Karpas-422 (cell line): ENCODE results near the gene AKAP7. TPM values are rescaled to one million over a fixed set of nuclear protein-coding genes. Genes with fewer than 3 reads are reported as not detected.
A peak's percentile ranks its signal among the peaks of the same experiment; 100 is the strongest.

Experiments
- DNase-seq: peaks from one replicate; pipeline ENCODE4 v3.0.0-alpha.2; 2015
- H2AFZ ChIP-seq: fragments of 200-600 bp; sonication (generic); 2 replicates; pipeline ENCODE4 v1.6.1; 2014; ENCODE audit warnings: antibody characterized with exemption, low read length, mixed read lengths
- H3K27ac ChIP-seq: fragments of 200-600 bp; sonication (generic); 2 replicates; pipeline ENCODE4 v1.5.1; 2014; ENCODE audit warnings: mild to moderate bottlenecking, low read length, moderate library complexity
- H3K27me3 ChIP-seq: fragments of 200-600 bp; sonication (generic); 2 replicates; pipeline ENCODE4 v1.6.1; 2014; ENCODE audit warnings: low read length, mixed read lengths
- H3K36me3 ChIP-seq: fragments of 200-600 bp; sonication (generic); 2 replicates; pipeline ENCODE4 v1.6.1; 2014; ENCODE audit warnings: low read length, mixed read lengths; ENCODE audit not compliant: insufficient read depth
- H3K4me1 ChIP-seq: fragments of 200-600 bp; sonication (generic); 2 replicates; pipeline ENCODE4 v1.6.1; 2014; ENCODE audit warnings: mild to moderate bottlenecking, low read length, mixed read lengths
- H3K4me2 ChIP-seq: fragments of 200-600 bp; sonication (generic); 2 replicates; pipeline ENCODE4 v1.6.1; 2014; ENCODE audit warnings: low read length, low read depth, mild to moderate bottlenecking; ENCODE audit not compliant: poor library complexity, severe bottlenecking
- H3K4me3 ChIP-seq: fragments of 200-600 bp; sonication (generic); 2 replicates; pipeline ENCODE4 v1.5.1; 2014; ENCODE audit warnings: mild to moderate bottlenecking, antibody characterized with exemption, low read length, mixed read lengths
- H3K79me2 ChIP-seq: fragments of 200-600 bp; sonication (generic); 2 replicates; pipeline ENCODE4 v1.6.1; 2014; ENCODE audit warnings: mild to moderate bottlenecking, low read length, mixed read lengths
- H3K9ac ChIP-seq: fragments of 200-600 bp; sonication (generic); 2 replicates; pipeline ENCODE4 v1.6.0; 2014; ENCODE audit warnings: low read length
- H3K9me2 ChIP-seq: fragments of 200-600 bp; sonication (generic), shearing (Covaris generic); replicated peaks from 2 replicates; pipeline ENCODE4 v1.6.0; 2014; ENCODE audit warnings: mild to moderate bottlenecking, low read length, moderate library complexity; ENCODE audit not compliant: insufficient read depth
- H3K9me3 ChIP-seq: fragments of 300-700, 200-600 bp; sonication (generic); 2 replicates; pipeline ENCODE4 v1.6.1; 2014; ENCODE audit warnings: low read length, mixed read lengths
- H4K20me1 ChIP-seq: fragments of 200-600 bp; sonication (generic); 2 replicates; pipeline ENCODE4 v1.6.1; 2014; ENCODE audit warnings: mild to moderate bottlenecking, antibody characterized with exemption, low read length, low read depth; ENCODE audit not compliant: insufficient read depth
- total RNA-seq: library from RNA; depleted of rRNA; stranded (reverse); fragments of >200 nt; shearing (Covaris generic); gene quantifications from 2 replicates; pipeline ENCODE4 v1.2.3, GENCODE V29; 2014; ENCODE audit warnings: low replicate concordance

The AKAP7 gene
- total RNA-seq, 1 experiment from 2014 or later, result not detected

- Histone ChIP-seq H3K36me3 (no peaks in the 10 kb centered on the region), H3K4me1 (no peaks in the 10 kb centered on the region), H3K9ac (no peak overlapping the region), H2AFZ (no peak overlapping the region), H3K79me2 (no peaks in the 10 kb centered on the region), H3K27me3 (no peaks in the 10 kb centered on the region), H3K9me3 (no peaks in the 10 kb centered on the region), H3K9me2 (no peaks in the 10 kb centered on the region), H4K20me1 (no peaks in the 10 kb centered on the region), H3K27ac (no peak overlapping the region), H3K4me3 (no peak overlapping the region), H3K4me2 (no peak overlapping the region)
- no peak for DNase-seq
Observed at GRCh38 chr6:131163886-131164285, 28.6 kb downstream of the AKAP7 start.

GRCh38 chr6:131164506-131164905 lies 29.2 kb downstream of the AKAP7 start:
- H3K27me3 ChIP-seq, result no peaks in the 10 kb centered on the region
- no peaks in the 10 kb centered on the region for H3K9me2 ChIP-seq
- no peaks in the 10 kb centered on the region for H3K79me2 ChIP-seq
- no peaks in the 10 kb centered on the region for H3K9me3 ChIP-seq
- H2AFZ ChIP-seq, result no peak overlapping the region
- no peaks in the 10 kb centered on the region for H3K4me1 ChIP-seq
- no peak overlapping the region for H3K9ac ChIP-seq
- no peak overlapping the region for H3K4me2 ChIP-seq
- H3K4me3 ChIP-seq, result no peak overlapping the region
- no peaks in the 10 kb centered on the region for H4K20me1 ChIP-seq
- no peak for DNase-seq
- no peak overlapping the region for H3K27ac ChIP-seq
- H3K36me3 ChIP-seq, result no peaks in the 10 kb centered on the region

DNA sequence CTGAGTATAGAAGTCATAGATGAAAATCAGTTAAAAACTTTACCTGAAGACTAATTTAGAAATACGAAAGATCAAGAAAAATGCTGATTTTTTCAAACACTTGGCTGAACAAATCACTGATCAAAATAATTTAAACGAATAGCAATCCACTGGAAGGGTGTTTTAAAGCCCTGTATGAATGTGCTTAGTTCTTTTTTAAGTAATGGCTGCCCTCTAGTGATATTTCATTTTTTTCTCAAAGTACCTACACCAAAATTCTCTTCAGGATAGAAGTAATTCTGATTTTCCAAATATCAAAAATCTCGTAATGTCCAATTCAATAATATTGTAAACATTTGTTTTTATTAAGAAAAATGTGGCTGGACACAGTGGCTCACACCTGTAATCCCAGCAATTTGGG lies 32.5 kb downstream of the AKAP7 start:
- H3K36me3 ChIP-seq, result no peaks in the 10 kb centered on the region
- no peak overlapping the region for H3K27ac ChIP-seq
- H3K27me3 ChIP-seq, result no peaks in the 10 kb centered on the region
- H2AFZ ChIP-seq, result no peak overlapping the region
- no peaks in the 10 kb centered on the region for H3K79me2 ChIP-seq
- H3K9me3 ChIP-seq, result no peaks in the 10 kb centered on the region
- H3K4me3 ChIP-seq, result no peak overlapping the region
- H3K4me1 ChIP-seq, result no peaks in the 10 kb centered on the region
- no peak for DNase-seq
- H3K4me2 ChIP-seq, result no peak overlapping the region
- H3K9ac ChIP-seq, result no peak overlapping the region
- H3K9me2 ChIP-seq, result no peaks in the 10 kb centered on the region
- H4K20me1 ChIP-seq, result no peaks in the 10 kb centered on the region

- no peak overlapping the region for H3K27ac ChIP-seq
- no peaks in the 10 kb centered on the region for H3K9me3 ChIP-seq
- no peak overlapping the region for H3K4me3 ChIP-seq
- H2AFZ ChIP-seq, result no peak overlapping the region
- H3K27me3 ChIP-seq, result no peaks in the 10 kb centered on the region
- no peak for DNase-seq
- no peaks in the 10 kb centered on the region for H4K20me1 ChIP-seq
- no peaks in the 10 kb centered on the region for H3K36me3 ChIP-seq
- no peaks in the 10 kb centered on the region for H3K9me2 ChIP-seq
- H3K4me2 ChIP-seq, result no peak overlapping the region
- no peaks in the 10 kb centered on the region for H3K4me1 ChIP-seq
- no peak overlapping the region for H3K9ac ChIP-seq
- H3K79me2 ChIP-seq, result no peaks in the 10 kb centered on the region
Observed at GRCh38 chr6:131169613-131170012, 34.3 kb downstream of the AKAP7 start.

GRCh38 chr6:131172222-131172621 lies 37.0 kb downstream of the AKAP7 start:
- Histone ChIP-seq H2AFZ (no peak overlapping the region), H3K4me1 (no peaks in the 10 kb centered on the region), H3K9me3 (no peaks in the 10 kb centered on the region), H3K4me3 (no peak overlapping the region), H3K4me2 (no peak overlapping the region), H3K27ac (no peak overlapping the region), H3K79me2 (no peaks in the 10 kb centered on the region), H3K36me3 (no peaks in the 10 kb centered on the region), H3K27me3 (no peaks in the 10 kb centered on the region), H3K9me2 (no peaks in the 10 kb centered on the region), H3K9ac (no peak overlapping the region), H4K20me1 (no peaks in the 10 kb centered on the region)
- DNase-seq, result no peak

DNA sequence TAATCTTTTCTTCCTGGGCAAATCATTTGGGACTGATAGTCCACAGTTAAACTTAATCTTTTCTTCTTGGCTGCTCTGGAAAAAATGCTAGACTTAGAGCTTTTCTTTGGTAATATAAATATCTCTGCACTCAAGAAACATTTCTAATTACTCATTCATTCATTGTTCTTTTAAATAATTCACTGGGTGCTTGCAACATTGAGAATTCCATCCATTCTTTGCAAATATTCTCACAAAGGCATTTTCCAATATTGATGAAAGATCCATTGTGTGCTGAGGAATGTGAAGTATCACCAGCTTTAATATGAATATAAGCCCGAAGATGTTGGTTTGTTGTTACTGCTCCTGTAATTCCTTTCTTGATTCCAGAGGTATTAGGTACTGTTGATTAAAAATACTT lies 38.4 kb downstream of the AKAP7 start:
- no peak for DNase-seq
- no peaks in the 10 kb centered on the region for H3K36me3 ChIP-seq
- H4K20me1 ChIP-seq, result no peaks in the 10 kb centered on the region
- H3K9me2 ChIP-seq, result no peaks in the 10 kb centered on the region
- H3K4me1 ChIP-seq, result no peaks in the 10 kb centered on the region
- no peaks in the 10 kb centered on the region for H3K9me3 ChIP-seq
- no peaks in the 10 kb centered on the region for H3K27me3 ChIP-seq
- no peak overlapping the region for H3K4me2 ChIP-seq
- H3K4me3 ChIP-seq, result no peak overlapping the region
- no peak overlapping the region for H3K27ac ChIP-seq
- H2AFZ ChIP-seq, result no peak overlapping the region
- no peak overlapping the region for H3K9ac ChIP-seq
- no peaks in the 10 kb centered on the region for H3K79me2 ChIP-seq

- H3K36me3 ChIP-seq, result no peaks in the 10 kb centered on the region
- no peak overlapping the region for H2AFZ ChIP-seq
- H3K9ac ChIP-seq, result no peak overlapping the region
- no peak for DNase-seq
- H3K9me3 ChIP-seq, result no peaks in the 10 kb centered on the region
- no peak overlapping the region for H3K4me3 ChIP-seq
- H3K4me1 ChIP-seq, result no peaks in the 10 kb centered on the region
- H3K79me2 ChIP-seq, result no peaks in the 10 kb centered on the region
- no peaks in the 10 kb centered on the region for H3K9me2 ChIP-seq
- H3K27ac ChIP-seq, result no peak overlapping the region
- no peaks in the 10 kb centered on the region for H3K27me3 ChIP-seq
- H4K20me1 ChIP-seq, result no peaks in the 10 kb centered on the region
- no peak overlapping the region for H3K4me2 ChIP-seq
Observed at GRCh38 chr6:131175564-131175963, 40.3 kb downstream of the AKAP7 start.

GRCh38 chr6:131177996-131178395 lies 42.7 kb downstream of the AKAP7 start:
- H3K27ac ChIP-seq, result no peak overlapping the region
- H3K79me2 ChIP-seq, result no peaks in the 10 kb centered on the region
- no peaks in the 10 kb centered on the region for H4K20me1 ChIP-seq
- no peaks in the 10 kb centered on the region for H3K4me1 ChIP-seq
- no peaks in the 10 kb centered on the region for H3K27me3 ChIP-seq
- no peak overlapping the region for H3K4me3 ChIP-seq
- no peak overlapping the region for H2AFZ ChIP-seq
- H3K9ac ChIP-seq, result no peak overlapping the region
- DNase-seq, result no peak
- no peaks in the 10 kb centered on the region for H3K9me2 ChIP-seq
- H3K4me2 ChIP-seq, result no peak overlapping the region
- H3K36me3 ChIP-seq, result no peaks in the 10 kb centered on the region
- no peaks in the 10 kb centered on the region for H3K9me3 ChIP-seq

DNA sequence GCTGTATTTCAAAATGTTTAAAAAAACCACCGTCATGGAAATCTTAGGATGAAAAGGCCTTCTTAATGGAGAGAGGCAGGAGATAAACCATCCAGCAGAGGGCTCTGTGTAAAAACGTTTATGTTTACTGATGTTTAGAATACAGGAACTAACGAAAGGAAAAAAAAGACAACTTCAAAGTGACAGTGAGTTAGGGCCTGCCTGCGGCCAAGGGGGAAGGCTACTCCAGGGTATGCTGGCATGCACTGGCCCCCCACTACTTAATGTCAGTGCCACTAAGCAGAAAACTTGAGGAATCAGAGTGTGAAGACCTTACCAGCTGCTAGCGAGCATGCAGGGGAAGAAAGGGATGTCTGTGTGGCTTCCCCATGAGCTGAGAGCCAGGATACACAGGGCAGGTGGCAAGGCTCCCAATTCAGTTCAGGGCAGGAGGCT lies 47.7 kb downstream of the AKAP7 start:
- no peaks in the 10 kb centered on the region for H3K9me2 ChIP-seq
- no peaks in the 10 kb centered on the region for H3K9me3 ChIP-seq
- H3K36me3 ChIP-seq, result no peaks in the 10 kb centered on the region
- H3K79me2 ChIP-seq, result no peaks in the 10 kb centered on the region
- DNase-seq, result peak; percentile 63
- H2AFZ ChIP-seq, result no peak overlapping the region; the same call in 1 of the 2 replicates
- no peaks in the 10 kb centered on the region for H3K4me1 ChIP-seq
- no peak overlapping the region for H3K27ac ChIP-seq
- H3K4me2 ChIP-seq, result no peak overlapping the region
- H4K20me1 ChIP-seq, result no peaks in the 10 kb centered on the region
- H3K9ac ChIP-seq, result no peak overlapping the region
- H3K4me3 ChIP-seq, result no peak overlapping the region
- no peaks in the 10 kb centered on the region for H3K27me3 ChIP-seq
